GM12872 (cell line): ENCODE measurements around the gene MGMT.

Experiments
- TF ChIP-seq, protein P1 (sequence below): IDR thresholded peaks from 3 replicates; pipeline ENCODE4 v1.5.1; 2011; ENCODE audit warnings: low read depth, mild to moderate bottlenecking, low read length, moderate library complexity; ENCODE audit not compliant: insufficient read depth

Gene MGMT

GRCh38 chr10:129713659-129714265, 246.7 kb downstream of the MGMT start:
- TF ChIP-seq, protein P1, sequence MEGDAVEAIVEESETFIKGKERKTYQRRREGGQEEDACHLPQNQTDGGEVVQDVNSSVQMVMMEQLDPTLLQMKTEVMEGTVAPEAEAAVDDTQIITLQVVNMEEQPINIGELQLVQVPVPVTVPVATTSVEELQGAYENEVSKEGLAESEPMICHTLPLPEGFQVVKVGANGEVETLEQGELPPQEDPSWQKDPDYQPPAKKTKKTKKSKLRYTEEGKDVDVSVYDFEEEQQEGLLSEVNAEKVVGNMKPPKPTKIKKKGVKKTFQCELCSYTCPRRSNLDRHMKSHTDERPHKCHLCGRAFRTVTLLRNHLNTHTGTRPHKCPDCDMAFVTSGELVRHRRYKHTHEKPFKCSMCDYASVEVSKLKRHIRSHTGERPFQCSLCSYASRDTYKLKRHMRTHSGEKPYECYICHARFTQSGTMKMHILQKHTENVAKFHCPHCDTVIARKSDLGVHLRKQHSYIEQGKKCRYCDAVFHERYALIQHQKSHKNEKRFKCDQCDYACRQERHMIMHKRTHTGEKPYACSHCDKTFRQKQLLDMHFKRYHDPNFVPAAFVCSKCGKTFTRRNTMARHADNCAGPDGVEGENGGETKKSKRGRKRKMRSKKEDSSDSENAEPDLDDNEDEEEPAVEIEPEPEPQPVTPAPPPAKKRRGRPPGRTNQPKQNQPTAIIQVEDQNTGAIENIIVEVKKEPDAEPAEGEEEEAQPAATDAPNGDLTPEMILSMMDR: no peak

- TF ChIP-seq, protein P1: no peak
Measured at GRCh38 chr10:129715805-129716204, 248.8 kb downstream of the MGMT start.

GRCh38 chr10:129716211-129716681, 249.2 kb downstream of the MGMT start:
- TF ChIP-seq, protein P1: no peak

- TF ChIP-seq, protein P1: no peak
Measured at GRCh38 chr10:129716881-129717280, 249.8 kb downstream of the MGMT start.

DNA sequence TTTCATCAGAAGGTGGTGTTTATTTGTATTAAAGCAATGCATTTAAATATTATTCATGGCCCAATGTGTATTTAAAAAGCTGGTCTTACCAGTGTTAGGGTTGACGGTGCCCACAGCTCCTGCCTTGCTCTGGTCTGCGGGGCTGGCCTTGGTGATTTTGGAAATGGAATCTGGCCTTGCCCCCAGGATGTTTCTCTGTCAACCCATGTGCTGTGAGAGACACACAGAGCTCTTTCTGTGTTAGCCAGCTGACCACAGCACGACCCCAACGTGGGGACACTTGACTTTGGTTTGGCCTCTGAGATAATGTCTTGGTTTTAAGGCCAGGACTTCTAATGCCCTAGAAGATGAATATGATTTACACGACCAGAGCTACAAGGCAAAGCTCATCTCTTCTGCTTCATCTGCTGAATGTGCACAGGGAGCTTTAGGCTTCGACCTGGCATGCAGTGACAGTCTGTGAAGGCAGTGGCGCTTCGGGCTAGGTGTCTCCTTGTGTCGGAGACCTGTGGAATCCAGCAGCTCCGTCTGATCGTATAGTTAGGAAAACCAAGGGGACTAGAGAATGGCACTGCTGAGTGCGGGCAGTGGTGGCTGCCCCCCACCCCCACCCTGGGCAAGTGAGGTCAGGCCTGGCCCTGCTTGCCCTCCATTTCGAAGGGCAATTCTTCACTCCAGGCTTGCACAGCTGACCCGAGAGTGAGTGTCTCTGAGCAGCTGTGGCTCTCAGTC, 250.9 kb downstream of the MGMT start:
- TF ChIP-seq, protein P1: no peak

GRCh38 chr10:129718548-129719414, 251.7 kb downstream of the MGMT start:
- TF ChIP-seq, protein P1: no peak

GRCh38 chr10:129719415-129719739, 252.3 kb downstream of the MGMT start:
- TF ChIP-seq, protein P1: no peak
